ENCODE data around the gene TBPL1. TPM values are rescaled to one million over a fixed set of nuclear protein-coding genes. Genes with fewer than 3 reads are reported as not detected.

TBPL1 gene
- total RNA-seq, 1 donor from 2014 or later, result 34.5 TPM

- intact Hi-C loops (cut with micrococcal nuclease), result no loop called here
Observed at GRCh38 chr6:134002821-134003220, 49.8 kb downstream of the TBPL1 start.

- intact Hi-C loops (cut with micrococcal nuclease), result no loop called here
Observed at GRCh38 chr6:134003542-134003951, 50.5 kb downstream of the TBPL1 start.

DNA sequence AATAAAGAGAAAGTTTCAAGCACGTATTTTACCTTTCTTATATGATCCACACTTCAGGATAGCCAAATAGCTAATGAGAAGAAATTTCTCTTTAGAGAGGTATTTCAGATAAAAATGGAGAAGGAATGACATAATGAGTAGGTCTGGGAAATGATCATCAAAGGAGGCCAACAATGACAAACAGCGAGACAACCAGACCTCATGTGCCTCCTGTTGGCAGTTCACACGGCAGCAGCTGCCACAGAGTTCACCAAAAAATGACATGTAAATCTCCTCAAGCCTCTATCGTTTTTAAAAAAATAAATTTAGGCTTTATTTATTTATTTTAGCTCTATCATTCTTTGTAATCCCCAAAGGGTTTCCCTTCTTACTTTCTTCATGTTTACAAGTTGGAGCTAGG is 51.7 kb downstream of the TBPL1 start:
- intact Hi-C loops (cut with micrococcal nuclease), result no loop called here

DNA sequence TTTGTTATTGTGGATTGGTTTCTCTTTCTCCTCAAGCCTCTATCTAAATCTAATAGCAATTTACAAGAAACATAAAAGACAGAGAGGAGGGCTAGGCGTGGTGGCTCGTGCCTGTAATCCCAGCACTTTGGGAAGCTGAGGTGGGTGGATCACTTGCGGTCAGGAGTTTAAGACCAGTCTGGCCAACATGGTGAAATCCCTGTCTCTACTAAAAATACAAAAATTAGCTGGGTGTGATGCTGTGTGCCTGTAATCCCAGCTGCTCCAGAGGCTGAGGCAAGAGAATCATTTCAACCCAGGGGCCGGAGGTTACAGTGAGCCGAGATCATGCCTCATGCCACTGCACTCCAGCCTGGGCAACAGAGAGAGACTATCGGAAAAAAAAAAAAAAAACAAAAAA is 52.8 kb downstream of the TBPL1 start:
- intact Hi-C loops (cut with micrococcal nuclease), result no loop called here

DNA sequence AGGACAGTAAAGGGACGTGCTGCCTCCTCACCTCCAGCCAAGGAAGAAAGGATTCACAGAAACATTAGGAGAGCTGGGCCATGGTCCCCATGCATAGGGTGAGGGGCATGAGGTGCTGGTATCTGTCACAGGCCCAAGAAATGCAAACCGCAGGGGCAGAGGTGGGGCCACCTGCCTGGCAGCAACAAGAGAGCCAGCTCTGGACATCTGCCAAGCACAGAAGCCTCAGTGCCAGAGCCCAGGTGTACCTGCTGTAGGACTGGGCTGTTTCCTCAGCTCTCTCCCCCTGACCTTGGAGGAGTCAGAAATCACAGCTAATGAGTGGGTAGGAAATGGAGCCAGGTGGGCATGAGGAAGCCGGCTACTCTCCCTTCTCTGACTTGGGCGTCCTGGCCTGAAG is 54.1 kb downstream of the TBPL1 start:
- intact Hi-C loops (cut with micrococcal nuclease), result no loop called here

DNA sequence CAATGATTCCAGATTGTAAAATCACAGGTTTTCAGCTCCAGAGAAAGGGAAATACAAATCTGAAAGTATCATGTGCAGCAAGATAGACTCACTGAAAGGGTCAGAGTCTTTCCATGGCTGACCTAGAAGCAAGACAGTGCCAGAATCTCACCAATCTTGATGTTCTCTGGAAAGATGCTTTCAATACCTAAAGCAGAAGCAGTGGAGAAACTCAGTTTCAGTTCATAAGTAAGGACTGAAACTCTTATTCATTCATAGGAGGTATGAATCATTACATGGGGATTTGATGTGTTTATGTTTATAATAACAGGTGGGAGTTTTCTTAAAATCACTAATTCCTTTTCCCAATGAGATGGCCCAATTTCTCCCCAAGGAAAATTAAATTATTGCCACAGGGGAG is 56.9 kb downstream of the TBPL1 start:
- intact Hi-C loops (cut with micrococcal nuclease), result no loop called here

- intact Hi-C loops (cut with micrococcal nuclease), result no loop called here
Observed at GRCh38 chr6:134010400-134010799, 57.4 kb downstream of the TBPL1 start.

DNA sequence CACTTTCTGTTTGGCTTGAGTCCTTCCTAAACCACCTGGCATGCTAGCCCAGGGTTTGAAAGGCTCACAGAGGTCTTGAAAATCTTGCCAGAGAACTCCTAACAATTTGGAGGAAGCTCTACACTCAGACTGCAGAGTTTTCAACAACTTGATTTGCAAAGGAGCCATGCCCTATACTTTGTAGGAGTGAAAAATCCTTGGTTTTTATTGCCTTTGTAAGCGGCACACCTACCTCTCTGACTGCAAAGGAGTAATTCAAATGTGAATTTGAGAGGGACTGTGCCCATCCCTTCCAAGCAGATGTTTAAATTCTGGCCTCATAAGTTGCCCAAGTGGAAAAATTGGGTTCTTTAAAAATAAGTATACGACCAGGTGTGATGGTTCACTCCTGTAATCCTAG is 58.0 kb downstream of the TBPL1 start:
- intact Hi-C loops (cut with micrococcal nuclease), result no loop called here

- intact Hi-C loops (cut with micrococcal nuclease), result no loop called here
Observed at GRCh38 chr6:134014588-134015137, 61.6 kb downstream of the TBPL1 start.

GRCh38 chr6:134015719-134016557 is 62.9 kb downstream of the TBPL1 start:
- intact Hi-C loops (cut with micrococcal nuclease), result no loop called here

- intact Hi-C loops (cut with micrococcal nuclease), result no loop called here
Observed at GRCh38 chr6:134016558-134016814, 63.5 kb downstream of the TBPL1 start.

- intact Hi-C loops (cut with micrococcal nuclease), result no loop called here
Observed at GRCh38 chr6:134020071-134020470, 67.0 kb downstream of the TBPL1 start.

- intact Hi-C loops (cut with micrococcal nuclease), result no loop called here
Observed at GRCh38 chr6:134020543-134020942, 67.5 kb downstream of the TBPL1 start.

- intact Hi-C loops (cut with micrococcal nuclease), result no loop called here
Observed at GRCh38 chr6:134020968-134021367, 67.9 kb downstream of the TBPL1 start.

DNA sequence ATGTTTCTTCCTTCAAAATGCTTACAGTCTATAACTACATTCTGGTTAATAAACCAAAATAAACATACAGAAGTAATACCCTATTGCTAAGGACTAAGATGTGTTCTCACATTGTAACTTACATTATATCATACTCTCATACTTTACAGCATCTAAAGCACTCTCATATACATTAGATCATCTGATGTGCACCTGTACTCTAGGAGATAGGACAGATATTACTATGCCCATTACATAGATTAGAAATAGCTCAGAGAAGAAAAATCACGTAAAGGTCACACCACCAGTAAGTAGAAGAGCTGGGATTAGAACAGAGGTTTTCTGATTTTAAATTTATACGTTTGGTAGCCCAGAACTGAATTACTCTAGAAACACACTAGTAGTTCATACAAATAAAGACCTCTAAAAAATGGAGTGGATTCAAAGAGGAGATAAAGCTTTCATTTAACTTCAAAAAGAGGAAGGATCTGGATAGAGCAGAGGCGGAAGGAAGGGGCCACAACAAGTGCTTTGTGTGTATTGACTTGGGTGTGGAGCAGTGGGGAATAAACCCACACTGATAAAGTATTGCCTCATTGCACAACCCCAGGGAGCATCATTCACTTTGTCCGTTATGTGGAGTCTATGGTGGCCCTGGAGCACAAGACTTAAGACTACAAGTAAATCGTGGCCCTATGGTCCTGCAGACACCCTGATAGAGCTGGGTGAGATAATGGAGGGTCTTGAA is 68.5 kb downstream of the TBPL1 start:
- intact Hi-C loops (cut with micrococcal nuclease), result no loop called here

DNA sequence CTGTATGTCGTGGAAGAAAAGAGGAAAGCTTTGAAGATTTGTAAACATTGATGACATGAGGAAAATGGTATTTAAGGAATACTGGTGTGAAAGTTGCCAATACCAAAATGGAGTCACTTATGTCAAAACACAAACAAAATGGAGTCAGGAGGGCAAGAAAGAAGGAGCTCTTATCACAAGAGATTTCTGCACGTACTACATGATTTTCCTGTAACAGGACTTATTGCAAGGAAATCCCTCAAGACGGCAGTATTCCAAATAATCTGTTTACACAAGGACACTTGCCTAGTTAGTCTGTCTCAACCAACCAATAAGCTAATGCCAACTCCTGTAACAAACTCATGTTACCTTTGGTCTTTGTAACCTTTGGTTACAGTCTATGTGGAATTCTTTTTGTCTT is 69.6 kb downstream of the TBPL1 start:
- intact Hi-C loops (cut with micrococcal nuclease), result no loop called here

DNA sequence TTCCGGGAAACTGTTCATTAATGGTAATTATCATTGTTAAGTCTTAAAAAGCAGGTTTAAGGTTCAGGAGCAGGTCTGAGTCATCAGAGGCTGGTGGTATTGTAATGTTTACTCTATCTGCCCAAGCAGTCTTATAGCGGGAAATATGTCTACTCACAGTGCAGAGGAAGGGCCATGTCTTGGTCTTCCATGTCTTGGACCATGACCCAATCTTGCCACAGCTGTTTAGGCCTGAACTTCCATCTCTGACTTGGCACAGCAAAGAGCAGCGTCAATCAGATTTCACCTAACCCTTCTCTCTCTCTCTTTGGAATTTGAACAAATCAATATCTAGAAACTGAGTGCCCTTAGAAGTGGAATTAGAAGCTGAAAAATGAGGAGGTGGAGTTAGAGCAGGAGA is 73.6 kb downstream of the TBPL1 start:
- intact Hi-C loops (cut with micrococcal nuclease), result no loop called here

DNA sequence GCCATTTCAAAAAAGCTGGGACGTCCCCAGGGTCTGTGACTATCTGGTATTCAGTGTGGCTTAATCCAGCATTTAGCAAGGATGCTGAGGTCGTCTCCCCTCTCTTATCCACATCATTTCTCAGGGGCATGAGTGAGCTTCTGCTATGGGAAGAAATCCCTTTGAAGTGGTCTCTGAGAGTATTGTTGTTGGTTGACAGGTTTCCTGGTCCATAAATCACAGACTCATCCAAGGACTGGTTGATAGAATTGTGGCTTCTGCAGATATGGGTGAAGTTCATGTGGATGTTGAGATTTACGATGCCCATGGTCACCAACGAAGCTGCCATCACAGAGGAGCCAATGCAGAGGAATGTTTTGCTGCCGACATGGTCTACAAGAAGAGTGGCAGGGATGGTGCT is 75.4 kb downstream of the TBPL1 start:
- intact Hi-C loops (cut with micrococcal nuclease), result no loop called here

DNA sequence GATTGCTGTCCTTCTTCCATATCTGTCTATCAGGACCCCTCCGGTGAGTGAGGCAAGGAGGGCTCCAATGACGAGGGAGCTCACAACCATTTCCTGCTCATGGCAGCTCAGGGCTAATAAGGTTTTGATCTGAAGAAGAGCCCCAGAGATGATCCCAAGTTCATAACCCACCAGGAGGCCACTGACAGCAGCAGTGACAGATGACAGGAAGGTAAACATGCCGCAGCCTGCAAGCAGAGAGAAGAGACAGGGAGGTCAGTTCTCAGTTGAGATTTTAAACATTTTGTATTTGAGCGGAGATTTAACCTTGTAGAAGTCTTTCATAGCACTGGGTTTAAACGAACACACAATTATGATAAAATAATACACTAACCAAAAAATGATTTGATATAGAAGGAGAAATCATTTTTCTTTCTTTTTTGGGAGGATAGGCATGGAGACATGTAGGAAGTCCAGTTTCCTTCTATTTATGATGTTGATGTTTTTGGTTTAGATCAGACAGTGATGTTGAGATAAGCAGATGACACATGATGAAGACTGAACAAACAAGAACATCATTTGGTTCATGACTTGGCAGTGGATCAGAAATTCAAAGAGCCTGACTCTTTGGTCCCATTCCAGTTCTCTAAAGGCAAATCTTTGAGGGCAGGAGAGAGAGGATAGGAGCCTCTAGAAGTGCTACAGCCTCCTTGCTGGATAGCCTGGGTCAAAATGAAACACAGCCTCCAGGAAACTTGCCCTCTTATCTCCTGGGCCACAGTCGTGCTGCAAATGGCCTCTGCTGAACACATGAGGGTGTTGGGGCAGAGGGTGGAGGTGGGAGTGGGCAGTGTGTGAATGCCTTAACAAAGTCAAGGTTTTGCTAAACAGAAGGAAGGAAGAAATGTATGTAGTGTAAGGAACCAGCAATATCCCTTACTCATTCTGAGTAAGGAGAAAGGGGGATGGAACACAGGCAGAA is 76.8 kb downstream of the TBPL1 start:
- intact Hi-C loops (cut with micrococcal nuclease), result no loop called here

- intact Hi-C loops (cut with micrococcal nuclease), result no loop called here
Observed at GRCh38 chr6:134031696-134032255, 78.8 kb downstream of the TBPL1 start.

- intact Hi-C loops (cut with micrococcal nuclease), result no loop called here
Observed at GRCh38 chr6:134034478-134034877, 81.5 kb downstream of the TBPL1 start.

All from T-helper 1 cell treated with Interleukin-12 subunit alpha and Interleukin-12 subunit beta and Interleukin-4 antibody, amounts not matched to agents 30 ng/mL and 1 ng/mL, for 36 hours (primary cell).